Measurements from ENCODE around the gene UPK3B. TPM values are rescaled to one million over a fixed set of nuclear protein-coding genes. Genes with fewer than 3 reads are reported as not detected.

UPK3B gene
- total and polyA plus RNA-seq, 2 of the 13 experiments (the other 11 are each of a cell fraction or from before 2014, with no cell fraction given): not detected

GRCh38 chr7:76515999-76516443 lies 5.7 kb downstream of the UPK3B start (continued):
- TF ChIP-seq, protein P1, sequence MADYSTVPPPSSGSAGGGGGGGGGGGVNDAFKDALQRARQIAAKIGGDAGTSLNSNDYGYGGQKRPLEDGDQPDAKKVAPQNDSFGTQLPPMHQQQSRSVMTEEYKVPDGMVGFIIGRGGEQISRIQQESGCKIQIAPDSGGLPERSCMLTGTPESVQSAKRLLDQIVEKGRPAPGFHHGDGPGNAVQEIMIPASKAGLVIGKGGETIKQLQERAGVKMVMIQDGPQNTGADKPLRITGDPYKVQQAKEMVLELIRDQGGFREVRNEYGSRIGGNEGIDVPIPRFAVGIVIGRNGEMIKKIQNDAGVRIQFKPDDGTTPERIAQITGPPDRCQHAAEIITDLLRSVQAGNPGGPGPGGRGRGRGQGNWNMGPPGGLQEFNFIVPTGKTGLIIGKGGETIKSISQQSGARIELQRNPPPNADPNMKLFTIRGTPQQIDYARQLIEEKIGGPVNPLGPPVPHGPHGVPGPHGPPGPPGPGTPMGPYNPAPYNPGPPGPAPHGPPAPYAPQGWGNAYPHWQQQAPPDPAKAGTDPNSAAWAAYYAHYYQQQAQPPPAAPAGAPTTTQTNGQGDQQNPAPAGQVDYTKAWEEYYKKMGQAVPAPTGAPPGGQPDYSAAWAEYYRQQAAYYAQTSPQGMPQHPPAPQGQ (CRISPR knock-in tag; IDR thresholded peaks at IDR 0.05; ENCODE audit: borderline replicate concordance): no peak
- TF ChIP-seq ZNF773 (CRISPR knock-in tag; IDR thresholded peaks at IDR 0.05; ENCODE audit: borderline replicate concordance) (no peak), AGO1 (IDR thresholded peaks at IDR 0.05; ENCODE audit: low read depth, low read length, poor library complexity, severe bottlenecking) (peak; percentile 68), ZSCAN31 (CRISPR knock-in tag; IDR thresholded peaks at IDR 0.05; ENCODE audit: low read depth) (0 out of 2 replicates have a peak, but pooled peaks have one; percentile 22), KMT2B (CRISPR knock-in tag; IDR thresholded peaks at IDR 0.05) (no peak), ZMYM4 (CRISPR knock-in tag; IDR thresholded peaks at IDR 0.05) (no peak; the same call in 1 of the 2 replicates), ZNF749 (CRISPR knock-in tag; IDR thresholded peaks at IDR 0.05; ENCODE audit: borderline replicate concordance) (0 out of 2 replicates have a peak, but pooled peaks have one; percentile 66), NFIB (CRISPR knock-in tag; IDR thresholded peaks at IDR 0.05; ENCODE audit: borderline replicate concordance) (no peak), HIC2 (CRISPR knock-in tag; IDR thresholded peaks at IDR 0.05; ENCODE audit: low read depth) (peak; percentile 78; the same call in 1 of the 2 replicates), MIXL1 (CRISPR knock-in tag; IDR thresholded peaks at IDR 0.05) (no peak), ETV6 (CRISPR knock-in tag; conservative IDR thresholded peaks at IDR 0.05) (no peak), PITX1 (CRISPR knock-in tag; IDR thresholded peaks at IDR 0.05) (peak; percentile 35; the same call in 1 of the 2 replicates), ZNF264 (CRISPR knock-in tag; IDR thresholded peaks at IDR 0.05) (0 out of 2 replicates have a peak, but pooled peaks have one; percentile 46), POGZ (CRISPR knock-in tag; IDR thresholded peaks at IDR 0.05) (peak; percentile 52; the same call in 1 of the 2 replicates), HMG20B (CRISPR knock-in tag; conservative IDR thresholded peaks at IDR 0.05) (no peak), ZBTB46 (CRISPR knock-in tag; IDR thresholded peaks at IDR 0.05; ENCODE audit: borderline replicate concordance) (no peak), MEIS2 (CRISPR knock-in tag; IDR thresholded peaks at IDR 0.05) (peak; percentile 34; the same call in 1 of the 2 replicates), ZNF564 (CRISPR knock-in tag; IDR thresholded peaks at IDR 0.05) (no peak), THAP11 (CRISPR knock-in tag; IDR thresholded peaks at IDR 0.05) (0 out of 2 replicates have a peak, but pooled peaks have one; percentile 26), TSC22D2 (CRISPR knock-in tag; IDR thresholded peaks at IDR 0.05; ENCODE audit: borderline replicate concordance) (no peak), ZNF674 (CRISPR knock-in tag; IDR thresholded peaks at IDR 0.05; ENCODE audit: low read depth) (no peak), ERF (CRISPR knock-in tag; IDR thresholded peaks at IDR 0.05) (peak; percentile 51; the same call in 1 of the 2 replicates)
- TF ChIP-seq, protein P2, sequence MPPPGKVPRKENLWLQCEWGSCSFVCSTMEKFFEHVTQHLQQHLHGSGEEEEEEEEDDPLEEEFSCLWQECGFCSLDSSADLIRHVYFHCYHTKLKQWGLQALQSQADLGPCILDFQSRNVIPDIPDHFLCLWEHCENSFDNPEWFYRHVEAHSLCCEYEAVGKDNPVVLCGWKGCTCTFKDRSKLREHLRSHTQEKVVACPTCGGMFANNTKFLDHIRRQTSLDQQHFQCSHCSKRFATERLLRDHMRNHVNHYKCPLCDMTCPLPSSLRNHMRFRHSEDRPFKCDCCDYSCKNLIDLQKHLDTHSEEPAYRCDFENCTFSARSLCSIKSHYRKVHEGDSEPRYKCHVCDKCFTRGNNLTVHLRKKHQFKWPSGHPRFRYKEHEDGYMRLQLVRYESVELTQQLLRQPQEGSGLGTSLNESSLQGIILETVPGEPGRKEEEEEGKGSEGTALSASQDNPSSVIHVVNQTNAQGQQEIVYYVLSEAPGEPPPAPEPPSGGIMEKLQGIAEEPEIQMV (CRISPR knock-in tag; IDR thresholded peaks at IDR 0.05; ENCODE audit: low read depth): peak; percentile 68; the same call in 1 of the 2 replicates
- TF ChIP-seq, protein P3, sequence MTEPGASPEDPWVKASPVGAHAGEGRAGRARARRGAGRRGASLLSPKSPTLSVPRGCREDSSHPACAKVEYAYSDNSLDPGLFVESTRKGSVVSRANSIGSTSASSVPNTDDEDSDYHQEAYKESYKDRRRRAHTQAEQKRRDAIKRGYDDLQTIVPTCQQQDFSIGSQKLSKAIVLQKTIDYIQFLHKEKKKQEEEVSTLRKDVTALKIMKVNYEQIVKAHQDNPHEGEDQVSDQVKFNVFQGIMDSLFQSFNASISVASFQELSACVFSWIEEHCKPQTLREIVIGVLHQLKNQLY (CRISPR knock-in tag; IDR thresholded peaks at IDR 0.05): 0 out of 2 replicates have a peak, but pooled peaks have one; percentile 43

Measured in HepG2 (cell line).